GM18505 (cell line): ENCODE measurements around the gene RPP25.
"Not testable (repeated sequence)": the region's sequence is repeated elsewhere in the genome, so short reads cannot be mapped to it uniquely, and the experiment has no call there.

Experiments
- ATAC-seq: cut with Tn5 transposase; IDR thresholded peaks from one replicate; pipeline ENCODE4 v1.9.1; 2021; ENCODE audit not compliant: unreplicated experiment
- POLR2A ChIP-seq: IDR thresholded peaks from 4 replicates; pipeline ENCODE4 v1.6.1; 2011; ENCODE audit warnings: borderline replicate concordance; ENCODE audit not compliant: insufficient read depth, insufficient read length; ENCODE audit errors: extremely low read depth

The RPP25 gene

GRCh38 chr15:74920456-74920855 is 36.1 kb downstream of the RPP25 start:
- no peak for TF ChIP-seq POLR2A
- ATAC-seq: no peak

DNA sequence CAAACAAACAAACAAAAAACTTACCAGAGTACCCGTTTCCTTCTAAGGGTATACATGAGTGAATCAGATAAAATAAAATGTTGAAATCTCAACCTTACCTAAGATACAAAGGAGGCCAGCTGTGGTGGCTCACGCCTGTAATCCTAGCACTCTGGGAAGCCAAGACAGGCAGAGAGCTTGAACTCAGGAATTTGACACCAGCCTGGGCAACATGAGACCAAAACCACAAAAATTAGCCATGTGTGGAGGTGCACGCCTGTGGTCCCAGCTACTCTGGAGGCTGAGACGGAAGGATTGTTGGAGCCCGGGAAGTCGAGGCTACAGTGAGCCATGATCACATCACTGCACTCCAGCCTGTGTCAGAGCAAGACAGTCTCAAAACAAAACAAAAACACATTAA is 38.9 kb downstream of the RPP25 start:
- TF ChIP-seq POLR2A: no peak
- ATAC-seq: no peak

GRCh38 chr15:74913799-74914198 is 42.8 kb downstream of the RPP25 start:
- not testable (repeated sequence) for ATAC-seq

GRCh38 chr15:74913041-74913440 is 43.5 kb downstream of the RPP25 start:
- no peak for TF ChIP-seq POLR2A
- no peak for ATAC-seq

DNA sequence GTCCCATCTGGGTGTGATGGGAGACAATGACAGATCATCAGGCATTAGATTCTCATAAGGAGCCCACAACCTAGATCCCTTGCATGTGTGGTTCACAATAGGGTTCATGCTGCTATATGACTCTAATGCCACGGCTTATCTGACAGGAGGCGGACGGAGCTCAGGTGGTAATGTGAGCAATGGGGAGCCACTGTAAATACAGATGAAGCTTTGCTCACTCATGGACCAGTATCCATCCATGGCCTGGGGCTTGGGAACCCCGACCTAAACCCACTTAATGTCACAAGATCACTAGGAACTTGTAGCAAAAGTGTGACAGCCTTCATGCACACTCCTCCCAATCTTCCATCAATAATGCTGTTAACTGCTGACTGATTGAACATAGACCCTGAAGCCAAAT is 47.9 kb downstream of the RPP25 start:
- no peak for TF ChIP-seq POLR2A
- no peak for ATAC-seq

- no peak for ATAC-seq
Measured at GRCh38 chr15:74907163-74907870, 49.3 kb downstream of the RPP25 start.

GRCh38 chr15:74906450-74907162 is 50.0 kb downstream of the RPP25 start, which contains the start of gene FAM219B:
Gene FAM219B, minus strand, starts transcription at chr15:74906851. Its CDS starts 51 bp downstream, at chr15:74906800.
- ATAC-seq: peak; percentile 86
- TF ChIP-seq POLR2A: peak; percentile 87

More at GRCh38 chr15:74907163-74907870, 49.3 kb downstream of the RPP25 start:
- no peak for TF ChIP-seq POLR2A

DNA sequence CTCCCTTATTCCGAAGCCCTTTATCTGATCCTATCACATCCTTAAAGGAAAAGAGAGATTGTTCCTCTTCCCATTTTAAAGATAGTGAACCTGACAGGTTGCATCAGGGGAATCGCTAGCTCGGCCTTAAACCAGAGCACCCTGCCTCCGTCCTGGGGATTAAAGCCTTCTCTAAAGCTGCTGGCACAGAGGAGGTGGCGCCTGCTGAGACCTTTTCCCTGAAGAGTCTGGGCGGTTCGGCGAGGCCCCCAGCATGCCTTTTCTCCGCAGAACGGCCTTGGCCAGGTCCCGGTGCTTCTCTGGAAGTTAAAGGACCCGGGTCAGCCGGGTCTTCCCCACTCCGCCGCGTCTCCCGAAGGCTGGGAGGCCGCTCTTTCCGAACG is 50.5 kb downstream of the RPP25 start:
- no peak for TF ChIP-seq POLR2A
- peak; percentile 18 for ATAC-seq
